ENCODE data around the gene BCDIN3D.
"Not testable (repeated sequence)": the region's sequence is repeated elsewhere in the genome, so short reads cannot be mapped to it uniquely, and the experiment has no call there.

The BCDIN3D gene

DNA sequence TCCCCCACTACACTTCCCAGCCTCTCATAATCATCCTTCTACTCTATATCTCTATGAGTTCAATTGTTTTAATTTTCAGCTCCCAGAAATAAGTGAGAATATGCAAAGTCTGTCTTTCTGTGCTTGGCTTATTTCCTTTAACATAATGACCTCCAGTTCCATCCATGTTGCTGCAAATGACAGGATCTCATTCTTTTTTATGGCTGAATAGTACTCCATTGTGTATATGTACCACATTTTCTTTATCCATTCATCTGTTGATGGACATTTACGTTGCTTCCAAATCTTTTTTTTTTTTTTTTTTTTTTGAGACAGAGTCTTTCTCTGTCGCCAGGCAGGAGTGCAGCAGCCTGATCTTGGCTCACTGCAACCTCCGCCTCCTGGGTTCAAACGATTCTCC, 13.0 kb upstream of the BCDIN3D start:
- DNase-seq: not testable (repeated sequence)

DNA sequence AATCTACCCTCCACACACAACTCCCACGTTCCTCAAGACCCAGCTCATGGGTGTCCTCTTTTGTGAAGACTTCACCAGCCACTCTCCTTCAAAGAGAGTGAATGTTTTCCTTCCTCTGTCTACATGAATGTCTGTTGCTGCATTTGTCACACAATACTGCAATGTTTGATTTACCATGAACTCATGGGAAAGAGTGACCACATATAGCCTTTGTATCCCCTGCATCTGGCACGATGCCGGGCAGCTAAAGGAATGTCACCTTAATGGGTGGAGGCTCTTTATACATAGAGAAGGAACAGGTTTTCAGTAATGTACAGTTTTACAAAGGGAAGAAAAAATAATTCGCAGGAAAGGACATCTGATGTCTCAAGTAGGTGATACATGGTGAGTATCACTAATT, 12.1 kb upstream of the BCDIN3D start:
- DNase-seq: no peak

DNA sequence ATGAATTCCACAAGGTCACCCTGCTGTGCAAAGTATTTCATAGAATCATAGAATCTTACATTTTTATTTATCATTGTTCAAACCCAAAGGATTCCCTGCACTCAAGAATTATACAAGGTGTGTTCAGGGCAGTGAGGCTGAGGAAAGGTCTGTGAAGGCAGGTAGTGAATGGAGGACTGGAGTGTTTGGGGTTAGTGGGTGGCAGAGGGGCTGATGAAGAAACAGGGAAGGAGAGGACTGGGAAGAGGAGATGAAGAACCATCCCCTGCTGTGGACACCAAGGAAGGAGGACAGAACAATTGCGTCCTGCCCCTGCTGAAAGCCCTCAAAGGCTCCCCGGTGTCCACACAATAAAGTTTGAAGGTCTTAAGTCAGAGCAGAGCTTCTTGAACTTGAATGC, 10.8 kb upstream of the BCDIN3D start:
- no peak for DNase-seq

DNA sequence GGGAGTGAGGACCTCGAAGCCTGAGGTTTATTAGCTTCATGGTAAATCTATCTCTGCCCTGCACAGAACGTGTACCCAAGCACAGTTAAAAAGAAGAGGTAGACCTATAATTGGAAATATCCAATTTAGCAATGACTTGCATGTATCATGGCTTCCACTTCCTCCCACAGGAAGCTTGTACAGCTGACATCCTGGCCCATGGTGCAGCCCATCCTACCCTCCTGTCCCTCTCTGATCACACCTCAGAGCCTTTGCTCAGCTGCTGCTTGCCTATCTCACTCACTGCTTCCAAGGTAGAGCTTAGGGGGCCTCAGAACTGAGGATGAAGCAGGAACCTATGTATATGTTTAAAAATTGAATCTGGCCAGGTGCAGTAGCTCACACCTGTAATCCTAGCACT, 4.3 kb upstream of the BCDIN3D start:
- no peak for DNase-seq

DNA sequence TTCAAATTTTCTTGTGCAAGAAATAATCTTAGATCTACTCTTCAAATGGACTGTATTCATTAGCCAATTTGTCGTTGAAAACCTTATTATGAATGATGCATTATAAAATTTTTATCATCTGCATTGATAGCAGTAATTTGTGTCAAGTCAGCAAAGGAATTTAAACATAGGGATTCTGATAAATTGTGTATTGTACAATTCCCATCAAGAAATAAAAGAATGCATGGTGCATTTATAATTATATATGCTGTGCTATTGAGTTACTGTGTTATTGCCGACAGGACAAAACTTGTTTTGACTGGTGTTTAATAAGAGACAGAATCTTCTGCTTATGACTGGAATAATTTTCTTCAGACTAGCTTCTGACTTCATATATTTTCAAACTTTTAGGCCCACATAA, 3.1 kb upstream of the BCDIN3D start:
- no peak for DNase-seq

DNA sequence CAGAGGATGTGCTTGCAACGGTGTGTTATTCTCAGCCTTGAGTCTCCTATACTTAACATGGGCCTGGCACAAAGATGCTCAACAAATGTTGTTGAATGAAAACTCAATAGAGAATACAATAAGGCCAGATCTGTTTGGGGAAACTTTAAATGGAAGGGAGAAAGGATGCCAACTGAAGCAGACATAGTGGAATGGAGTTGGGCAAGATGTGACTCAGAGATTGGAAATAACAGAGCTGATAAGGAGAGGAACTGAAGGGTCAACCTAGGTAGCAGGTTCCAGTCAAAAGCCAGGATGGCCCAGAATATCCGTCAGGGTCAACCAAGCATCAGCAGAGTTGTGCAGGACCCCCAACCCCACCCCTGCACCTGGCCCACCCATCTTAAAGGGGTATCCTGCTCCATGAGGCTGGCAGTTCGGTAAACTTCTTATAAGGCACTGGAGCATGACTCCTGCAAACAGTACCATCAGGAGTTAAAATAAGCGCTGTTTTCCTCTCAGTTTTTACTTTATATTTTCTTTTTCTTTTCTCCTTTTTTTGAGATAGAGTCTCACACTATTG, 1.1 kb upstream of the BCDIN3D start:
- no peak for DNase-seq

DNA sequence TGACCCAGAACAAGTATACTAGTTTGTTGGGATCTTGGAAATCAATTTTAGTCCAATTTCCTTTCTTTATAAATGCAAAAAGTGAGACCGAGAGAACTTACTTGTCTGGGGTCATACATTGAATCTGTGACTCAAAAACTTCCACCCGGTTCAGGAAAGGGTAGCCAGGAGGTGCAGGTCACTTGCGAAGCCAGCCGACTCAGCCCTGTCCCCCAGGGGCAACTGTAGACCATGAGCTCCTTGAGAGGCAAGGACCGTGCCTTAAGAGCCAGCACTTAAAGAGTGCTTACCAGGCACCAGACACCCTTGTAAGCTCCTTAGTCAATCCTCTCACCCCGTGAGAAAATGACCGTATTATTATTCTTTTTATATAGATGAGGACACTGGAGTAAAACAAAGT, 505 bp upstream of the BCDIN3D start:
- DNase-seq: no peak

DNA sequence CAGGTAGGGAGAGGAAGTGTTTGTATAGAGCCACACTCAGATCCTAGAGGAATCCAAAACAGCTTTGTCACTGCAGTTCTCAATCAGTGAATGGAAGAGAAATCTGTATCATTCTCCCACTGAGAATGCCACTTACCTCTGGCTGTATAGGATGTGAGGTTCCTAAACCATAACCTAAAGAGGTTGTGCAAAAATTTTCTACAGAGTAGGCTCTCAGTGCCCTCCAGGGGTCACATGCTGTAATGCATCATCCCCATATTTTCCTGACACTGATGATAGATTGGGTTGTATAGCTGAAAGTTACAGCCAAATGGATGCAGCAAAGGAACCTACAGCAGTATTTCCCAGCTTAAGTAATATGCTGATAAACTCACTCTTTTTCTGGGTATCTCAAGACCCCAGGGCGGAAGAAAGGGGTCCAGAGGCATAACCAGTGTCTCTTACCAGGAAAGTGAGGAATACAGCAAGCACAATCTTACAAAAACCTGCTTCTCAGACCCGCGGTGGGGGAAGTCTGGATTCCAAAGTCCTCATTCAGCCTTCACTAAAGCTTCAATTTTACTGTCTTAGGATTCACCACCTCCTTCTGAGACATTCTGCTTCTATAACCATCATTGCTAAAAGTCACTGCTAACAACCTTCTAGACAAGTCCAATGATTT, 3.8 kb downstream of the BCDIN3D start:
- no peak for DNase-seq

DNA sequence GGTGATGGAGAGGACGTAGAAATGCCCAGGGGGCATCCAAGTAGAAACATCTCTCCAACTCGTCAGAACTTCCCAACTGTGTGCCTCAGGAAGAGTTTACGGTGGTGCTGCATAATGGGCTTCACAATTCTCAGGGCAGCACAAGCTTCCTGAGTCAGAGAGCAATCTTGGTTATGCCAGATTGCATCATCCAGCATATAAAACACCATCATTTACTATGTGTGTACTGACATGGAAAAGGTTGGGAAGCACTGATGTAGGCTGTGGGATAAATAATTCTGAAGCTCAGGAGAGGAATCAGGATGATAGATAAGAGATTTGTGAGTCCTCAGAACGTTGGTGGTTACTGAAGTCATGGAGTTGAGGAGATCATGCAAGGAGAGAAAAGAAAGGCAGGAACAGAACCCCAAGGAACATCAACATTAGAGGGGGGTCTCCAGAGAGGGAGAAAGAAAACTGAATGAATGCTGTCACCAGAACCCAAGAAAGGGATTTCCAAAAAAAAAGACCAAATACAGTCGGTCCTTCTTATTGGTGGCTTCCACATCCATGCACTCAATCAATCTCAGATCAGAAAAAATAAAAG, 10.0 kb downstream of the BCDIN3D start:
- DNase-seq: no peak

DNA sequence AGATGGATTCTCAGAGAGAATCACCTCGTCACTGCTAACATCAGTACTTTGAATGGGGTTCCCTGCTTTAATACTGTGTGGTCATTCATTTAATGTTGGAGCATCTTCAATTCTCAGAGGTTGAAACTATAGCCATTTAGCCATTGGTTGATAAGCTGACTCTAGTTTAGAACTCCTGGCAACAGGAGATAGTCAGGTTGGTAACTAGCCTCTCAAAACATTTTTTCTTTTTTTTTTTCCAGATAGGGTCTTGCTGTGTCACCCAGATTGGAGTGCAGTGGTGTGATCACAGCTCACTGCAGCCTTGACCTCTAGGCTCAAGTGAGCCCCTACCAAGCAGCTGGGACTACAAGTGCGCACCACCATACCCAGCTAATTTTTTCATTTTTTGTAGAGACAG, 11.2 kb downstream of the BCDIN3D start:
- DNase-seq: no peak

DNA sequence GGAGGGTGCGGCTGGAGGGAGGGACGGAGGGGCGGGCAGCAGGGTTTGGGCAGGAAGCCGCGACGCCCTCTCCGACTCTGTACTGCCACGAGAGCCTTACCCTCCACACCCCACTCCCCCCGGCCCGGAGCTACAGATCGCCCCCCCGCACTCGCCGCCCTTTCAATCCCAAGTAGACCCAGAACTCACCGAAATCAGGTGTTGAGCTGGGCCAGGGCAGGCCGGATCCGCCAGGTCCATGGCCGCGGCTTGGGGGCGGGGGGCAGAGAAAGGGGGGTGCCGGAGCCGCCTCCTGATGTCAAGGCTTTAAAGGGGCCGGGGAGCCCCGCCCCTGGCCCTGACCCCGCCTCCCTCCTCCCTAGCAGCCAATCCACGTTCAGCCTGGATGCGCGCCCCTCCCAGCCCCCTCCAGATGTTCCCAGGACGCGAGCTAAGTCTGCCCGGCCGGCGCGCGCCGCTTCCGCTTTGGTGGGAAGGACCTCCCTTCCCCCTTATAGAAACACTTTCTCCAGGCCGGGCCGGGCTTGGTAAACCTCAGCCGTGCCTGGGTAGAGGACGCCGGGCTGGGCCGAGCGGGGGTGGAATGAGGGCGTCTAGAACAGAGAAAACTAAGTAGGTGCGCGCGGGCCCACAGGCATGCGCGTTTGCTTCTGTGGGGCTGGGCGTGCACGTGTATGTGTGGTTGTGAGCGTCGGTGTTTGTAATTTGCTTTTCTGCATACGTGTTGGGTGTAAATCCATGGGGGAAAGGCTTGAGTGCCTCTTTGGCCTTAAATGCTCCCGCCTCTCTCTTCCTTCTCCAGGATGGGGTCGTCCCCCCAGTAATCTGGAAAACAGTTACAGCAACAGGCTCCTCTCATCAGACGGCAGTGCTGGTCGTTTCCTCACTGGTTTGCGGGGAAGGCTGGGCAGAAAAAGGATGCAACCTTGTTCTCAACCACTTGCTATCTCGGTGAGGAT, 14.5 kb downstream of the BCDIN3D start, which contains the start of gene NCKAP5L:
Gene NCKAP5L, minus strand, starts transcription at position 281 of the 959 bp plus-strand sequence. CDS start 24,369 bp downstream, outside the sequence.
- peak; percentile 93 for DNase-seq

DNA sequence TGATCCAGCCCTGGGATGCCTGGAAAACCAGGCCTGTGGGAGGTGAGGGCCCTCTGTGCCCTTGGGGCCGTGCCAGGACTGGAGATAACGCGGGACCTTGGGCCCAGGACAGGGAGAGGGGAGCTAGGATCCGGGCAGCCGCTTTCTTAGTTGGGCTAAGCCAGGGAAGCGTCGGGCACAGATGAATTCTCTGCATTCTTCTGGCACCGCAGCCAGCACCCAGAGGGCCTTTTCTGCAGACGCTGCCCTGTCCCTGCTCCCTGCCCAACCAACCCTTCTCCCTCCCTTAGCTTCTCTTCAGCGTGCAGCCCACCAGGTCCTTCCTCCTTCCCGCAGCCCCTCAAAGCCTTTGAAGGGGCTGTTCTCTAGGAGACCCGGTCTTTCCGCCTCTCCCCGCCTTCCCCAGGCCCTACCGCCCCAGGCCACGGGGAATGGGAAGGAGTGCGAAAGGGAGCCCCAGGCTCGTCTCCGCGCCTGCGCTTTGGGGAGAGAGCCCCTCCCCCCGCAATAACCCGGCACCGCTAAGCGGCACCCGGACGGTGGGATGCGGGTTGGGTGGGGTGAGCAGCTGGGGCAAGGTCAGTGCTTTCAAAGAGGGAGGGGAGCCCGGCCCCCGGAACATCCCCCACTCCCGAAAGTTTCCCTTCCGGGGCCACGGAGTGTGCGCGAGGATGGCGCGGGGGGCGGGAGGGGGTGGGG, 15.4 kb downstream of the BCDIN3D start:
- no peak for DNase-seq

DNA sequence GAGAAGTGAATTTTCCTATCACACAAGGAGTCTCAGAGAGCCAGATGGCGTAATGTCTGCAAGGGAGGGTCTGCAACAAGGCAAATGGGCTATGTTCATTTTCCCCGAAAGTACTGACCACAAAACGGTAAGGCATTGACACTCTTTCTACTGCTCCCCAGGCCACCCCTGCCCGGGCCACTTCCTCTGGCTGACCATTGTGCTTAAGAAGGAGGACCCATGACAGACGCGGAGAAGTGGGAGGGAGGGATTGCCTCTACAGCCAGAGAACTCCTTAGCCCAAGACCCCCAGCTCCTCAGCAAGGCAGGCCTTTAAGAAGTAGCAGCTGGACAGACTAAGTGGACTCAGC, 15.9 kb downstream of the BCDIN3D start:
- DNase-seq: no peak

DNA sequence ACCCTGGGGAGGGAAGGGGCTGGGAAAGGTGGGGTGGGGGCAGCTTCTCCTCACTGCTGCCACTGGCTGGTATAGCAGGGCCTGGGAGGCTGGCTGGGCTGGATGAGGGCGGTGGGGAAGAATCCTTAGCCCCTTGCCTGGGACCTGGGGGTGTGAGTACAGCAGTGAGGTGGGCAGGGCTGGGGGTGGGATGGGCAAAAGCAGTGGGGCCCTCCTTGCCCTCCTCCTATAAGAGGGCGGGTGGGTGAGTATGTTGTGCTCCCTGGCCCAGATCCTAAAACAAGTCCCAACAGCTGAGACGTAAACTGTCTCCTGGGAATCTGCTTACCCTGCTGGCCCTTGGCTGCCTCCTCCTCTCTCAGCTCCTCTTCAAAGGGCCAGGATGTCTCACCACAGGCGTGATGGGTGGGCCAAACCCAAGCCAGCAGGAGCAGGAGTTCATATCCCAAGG, 16.9 kb downstream of the BCDIN3D start:
- no peak for DNase-seq

DNA sequence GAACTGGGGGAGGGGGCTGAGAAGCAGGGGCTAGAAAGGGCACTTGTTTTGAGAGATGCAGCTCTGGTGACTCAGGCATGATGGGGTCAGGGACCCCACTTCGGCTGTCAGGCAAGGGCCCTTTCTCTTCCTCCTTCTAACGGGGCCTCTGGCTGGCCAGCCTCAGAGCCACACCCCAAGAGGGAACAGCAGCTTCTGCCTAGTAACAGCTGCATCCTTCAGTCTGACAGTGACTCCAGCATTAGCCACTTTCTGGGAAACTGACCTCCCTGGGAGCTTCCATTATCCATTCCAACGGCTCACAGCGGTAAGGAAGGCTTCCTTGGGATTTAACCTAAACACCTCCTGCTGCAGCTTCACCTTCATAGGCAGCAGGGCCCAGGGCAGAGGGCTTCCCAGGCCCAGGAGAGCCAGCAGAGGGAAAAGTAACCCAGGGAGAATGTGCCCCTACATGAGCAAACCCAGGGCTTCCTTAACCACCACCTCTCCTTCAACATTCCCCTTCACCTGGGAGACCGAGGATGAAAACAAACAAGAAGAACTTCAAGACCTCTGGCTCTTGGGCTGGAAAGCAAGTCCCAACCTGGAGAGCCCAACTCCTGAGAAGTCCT, 17.4 kb downstream of the BCDIN3D start:
- no peak for DNase-seq

DNA sequence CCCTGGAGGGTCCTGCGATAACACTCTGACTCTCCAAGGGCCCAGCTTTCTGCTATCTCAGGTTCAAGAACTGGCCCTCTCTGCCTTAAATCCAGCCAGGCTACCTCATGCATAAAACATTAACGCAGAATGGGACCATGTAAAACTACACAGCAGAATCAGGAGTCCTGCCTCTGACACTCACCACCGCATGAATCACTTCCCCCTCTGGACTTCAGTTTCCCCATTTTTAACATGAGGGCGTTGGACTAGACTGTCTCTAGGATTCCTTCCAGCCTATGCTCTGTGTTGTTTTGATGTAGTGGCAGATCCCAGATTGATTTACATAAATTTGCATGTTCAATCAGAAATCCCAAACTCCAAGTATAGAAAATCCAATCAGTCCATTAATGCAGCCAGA, 18.0 kb downstream of the BCDIN3D start:
- DNase-seq: no peak

DNA sequence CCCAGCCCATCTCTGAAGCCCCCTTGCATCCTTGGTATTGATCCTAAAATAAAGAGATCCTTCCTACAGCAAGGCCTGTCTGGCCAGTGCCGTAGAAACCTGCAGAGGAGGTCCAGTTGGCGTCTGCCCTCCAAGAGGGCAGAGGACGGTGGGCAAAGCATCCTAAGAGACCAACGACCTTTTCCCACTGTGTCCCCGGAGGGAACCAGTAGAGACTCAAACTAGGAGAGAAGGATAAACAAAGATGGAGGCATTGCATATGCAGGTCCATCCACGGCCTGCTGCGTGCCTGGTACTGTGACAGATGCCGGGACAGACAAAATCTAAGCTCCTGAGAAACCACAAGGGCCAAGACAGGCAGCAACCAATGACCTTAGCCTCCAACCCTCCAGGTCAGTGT, 18.5 kb downstream of the BCDIN3D start:
- DNase-seq: no peak

DNA sequence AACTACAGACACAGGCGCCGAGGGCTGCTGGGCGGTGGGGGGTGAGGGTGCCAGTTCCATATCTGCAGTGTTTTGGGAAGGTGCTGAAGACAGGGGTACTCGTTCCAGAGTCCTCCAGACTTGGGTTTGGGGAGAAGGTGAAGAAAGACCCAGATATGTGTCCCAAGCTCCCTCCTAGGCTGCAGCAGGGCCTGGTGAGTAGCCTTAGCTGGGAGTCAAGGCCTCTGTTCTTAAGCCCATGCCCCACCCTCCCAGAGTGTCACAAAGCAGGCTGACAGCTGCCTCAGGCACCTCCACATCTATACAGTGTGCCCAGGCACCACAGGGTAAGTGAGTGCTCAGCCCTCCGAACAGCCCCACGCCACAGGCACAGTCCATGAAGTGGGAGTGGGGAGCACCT, 19.0 kb downstream of the BCDIN3D start:
- DNase-seq: no peak

DNA sequence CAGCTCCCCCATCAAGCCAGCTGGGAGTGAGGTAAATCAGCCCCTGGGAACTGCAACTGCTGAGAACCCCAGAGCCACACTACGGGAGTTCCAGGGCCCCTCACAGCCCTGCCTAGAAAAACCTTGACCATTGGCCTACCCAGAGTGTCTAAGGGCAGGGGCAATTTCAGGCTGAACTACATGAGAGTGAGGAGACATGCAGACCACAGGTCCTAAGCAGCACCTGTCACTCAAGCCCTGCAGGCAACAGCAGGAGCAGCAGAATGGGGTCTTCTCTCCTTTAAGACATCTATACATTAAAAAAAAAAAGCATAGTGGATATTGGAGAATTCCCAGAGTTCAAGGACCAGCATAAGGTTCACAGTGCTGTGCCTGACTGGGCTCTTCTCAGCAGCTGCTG, 19.6 kb downstream of the BCDIN3D start:
- DNase-seq: no peak

DNA sequence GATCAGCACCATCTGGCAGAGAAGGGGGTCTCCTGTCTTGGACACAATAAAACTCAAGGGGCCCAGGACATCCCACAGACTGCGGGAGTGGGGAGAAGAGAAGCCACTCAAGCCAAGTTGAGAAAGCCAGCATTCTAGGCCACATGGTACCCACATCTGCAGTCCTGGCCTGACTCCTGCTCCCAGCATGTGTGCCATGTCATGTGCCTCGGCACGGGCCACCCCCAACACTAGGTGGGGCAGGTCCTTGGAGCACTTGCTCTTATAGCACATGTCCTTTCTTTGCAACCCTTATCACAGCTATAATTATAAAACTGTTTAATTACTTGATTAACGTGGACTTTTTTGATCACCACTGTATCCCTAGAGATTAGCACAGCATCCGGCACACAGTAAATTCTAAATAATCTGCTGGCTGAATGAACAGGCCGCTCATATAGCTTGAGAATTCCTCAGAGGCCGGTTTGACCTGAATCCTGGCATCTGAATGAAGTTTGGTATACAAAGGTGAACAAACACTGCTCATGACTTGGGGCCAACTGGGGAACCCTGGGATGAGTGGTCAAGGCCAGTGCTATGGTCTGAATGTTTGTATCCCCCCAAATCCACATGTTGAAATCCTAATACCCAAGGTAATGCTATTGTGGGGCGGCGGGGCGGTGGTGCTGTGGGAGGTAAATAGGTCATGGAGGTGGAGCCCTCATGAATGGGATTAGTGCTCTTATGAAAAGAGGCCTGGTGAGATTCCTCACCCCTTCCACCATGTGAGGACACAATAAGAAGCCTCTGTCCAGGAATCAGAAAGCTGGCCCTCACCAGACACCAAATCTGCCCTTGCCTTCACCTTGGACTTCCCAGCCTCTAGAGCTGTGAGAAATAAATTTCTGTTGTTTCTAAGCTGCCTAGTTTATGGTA, 21.3 kb downstream of the BCDIN3D start:
- no peak for DNase-seq

DNA sequence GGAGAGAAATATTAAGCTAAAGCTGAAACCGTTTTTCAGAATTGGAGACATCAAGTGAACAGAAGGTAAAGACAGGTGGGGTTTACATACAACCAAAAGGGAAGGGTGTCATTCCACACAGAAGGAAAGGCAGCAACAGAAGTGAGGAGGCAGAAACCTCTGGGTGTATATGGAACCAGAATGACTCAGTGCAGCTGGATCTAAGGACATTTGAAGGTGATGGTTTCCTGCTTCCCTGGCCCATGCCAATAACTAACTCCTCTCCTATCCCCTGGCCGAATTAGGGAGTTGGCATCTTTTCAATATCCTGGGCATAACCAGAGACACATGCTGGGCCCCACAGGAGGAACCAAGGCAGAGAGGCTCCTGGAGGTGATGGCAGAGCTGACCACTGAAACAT, 23.1 kb downstream of the BCDIN3D start:
- DNase-seq: no peak

Measured in T1000 (cell line).